Mesenchymal stem cell (in vitro differentiated cells and primary cell): ENCODE measurements around the gene PCIF1.

Experiments
- DNase-seq: peaks from one replicate; pipeline ENCODE4 v3.0.0-alpha.2; 2013
- H2AFZ ChIP-seq: one replicate; pipeline ENCODE4 v1.6.1; 2013; ENCODE audit warnings: low read depth, mild to moderate bottlenecking, control low read depth, inconsistent platforms, low read length, moderate library complexity
- H2AK5ac ChIP-seq: 2 replicates; pipeline ENCODE4 v1.6.1; 2013; ENCODE audit warnings: low read length, moderate library complexity, mild to moderate bottlenecking, inconsistent platforms; ENCODE audit not compliant: severe bottlenecking
- H2BK120ac ChIP-seq: one replicate; pipeline ENCODE4 v1.6.1; 2013; ENCODE audit warnings: low read depth, mild to moderate bottlenecking, inconsistent platforms, low read length, moderate library complexity
- H2BK12ac ChIP-seq, 2 experiments: one replicate each; pipeline ENCODE4 v1.6.1; 2013; ENCODE audit warnings: inconsistent platforms in 2 of 2, low read length in 2 of 2, mild to moderate bottlenecking in 2 of 2, moderate library complexity in 2 of 2, control low read depth in 1 of 2
- H2BK15ac ChIP-seq: one replicate; pipeline ENCODE4 v1.6.1; 2013; ENCODE audit warnings: mild to moderate bottlenecking, low read depth, inconsistent platforms; ENCODE audit not compliant: poor library complexity, severe bottlenecking
- H2BK5ac ChIP-seq: 2 replicates; pipeline ENCODE4 v1.6.1; 2013; ENCODE audit warnings: low read depth, mild to moderate bottlenecking, low read length, control low read depth, inconsistent platforms; ENCODE audit not compliant: poor library complexity, severe bottlenecking
- H3K14ac ChIP-seq, 2 experiments: one replicate each; pipeline ENCODE4 v1.6.1; 2013; ENCODE audit warnings: inconsistent platforms in 2 of 2, low read length in 2 of 2, control low read depth in 1 of 2, mild to moderate bottlenecking in 1 of 2, moderate library complexity in 1 of 2
- H3K18ac ChIP-seq, 2 experiments: one replicate each; pipeline ENCODE4 v1.6.1; 2013; ENCODE audit warnings: inconsistent platforms in 2 of 2, low read length in 2 of 2, control low read depth in 1 of 2, low read depth in 1 of 2, mild to moderate bottlenecking in 1 of 2
- H3K23ac ChIP-seq, 2 experiments: one replicate each; pipeline ENCODE4 v1.6.1; 2013; ENCODE audit warnings: inconsistent platforms in 2 of 2, low read length in 2 of 2, mild to moderate bottlenecking in 2 of 2, moderate library complexity in 2 of 2, control low read depth in 1 of 2
- H3K27ac ChIP-seq: 2 replicates; pipeline ENCODE4 v1.5.1; 2013; ENCODE audit warnings: mild to moderate bottlenecking, moderate library complexity, low read length, control low read depth, inconsistent platforms; ENCODE audit not compliant: poor library complexity, severe bottlenecking
- H3K27me3 ChIP-seq, 2 experiments: 2 replicates each; pipeline versions ENCODE4 v1.6.1 to v1.7.0; 2013; ENCODE audit warnings: low read length in 2 of 2, mild to moderate bottlenecking in 2 of 2, moderate library complexity in 2 of 2, control low read depth in 1 of 2, inconsistent platforms in 1 of 2; ENCODE audit not compliant: control insufficient read depth in 1 of 2, insufficient read depth in 1 of 2
- H3K36me3 ChIP-seq, 2 experiments: 2 replicates each; pipeline versions ENCODE4 v1.6.1 to v1.7.0; 2013; ENCODE audit warnings: low read length in 2 of 2, control low read depth in 1 of 2, inconsistent platforms in 1 of 2, low read depth in 1 of 2, mild to moderate bottlenecking in 1 of 2; ENCODE audit not compliant: insufficient read depth in 2 of 2, control insufficient read depth in 1 of 2
- H3K4ac ChIP-seq, 2 experiments: one replicate each; pipeline ENCODE4 v1.6.1; 2013; ENCODE audit warnings: inconsistent platforms in 2 of 2, low read length in 2 of 2, mild to moderate bottlenecking in 2 of 2, moderate library complexity in 2 of 2, control low read depth in 1 of 2, low read depth in 1 of 2
- H3K4me1 ChIP-seq: 2 replicates; pipeline ENCODE4 v1.6.1; 2013; ENCODE audit warnings: low read depth, low read length, control low read depth; ENCODE audit not compliant: control insufficient read depth, insufficient read depth
- H3K4me2 ChIP-seq: 2 replicates; pipeline ENCODE4 v1.6.1; 2013; ENCODE audit warnings: low read length, mild to moderate bottlenecking, inconsistent platforms; ENCODE audit not compliant: poor library complexity, severe bottlenecking
- H3K4me3 ChIP-seq, 2 experiments: 2 replicates each; pipeline versions ENCODE4 v1.5.1 to v1.7.0; 2013; ENCODE audit warnings: low read length in 2 of 2, mild to moderate bottlenecking in 2 of 2, control low read depth in 1 of 2, low read depth in 1 of 2; ENCODE audit not compliant: insufficient read depth in 1 of 2
- H3K79me1 ChIP-seq: replicated peaks from 2 replicates; pipeline ENCODE4 v1.6.1; 2013; ENCODE audit warnings: mild to moderate bottlenecking, control low read depth, low read length, inconsistent platforms; ENCODE audit not compliant: poor library complexity, severe bottlenecking
- H3K9ac ChIP-seq: 2 replicates; pipeline ENCODE4 v1.7.0; 2013; ENCODE audit warnings: mild to moderate bottlenecking, low read length, moderate library complexity
- H3K9me3 ChIP-seq: 2 replicates; pipeline ENCODE4 v1.7.0; 2013; ENCODE audit warnings: mild to moderate bottlenecking, low read length; ENCODE audit not compliant: control insufficient read depth
- H4K8ac ChIP-seq: one replicate; pipeline ENCODE4 v1.6.1; 2013; ENCODE audit warnings: inconsistent platforms, mild to moderate bottlenecking, low read length, moderate library complexity
- H4K91ac ChIP-seq: one replicate; pipeline ENCODE4 v1.6.1; 2013; ENCODE audit warnings: mild to moderate bottlenecking, low read length, inconsistent platforms
- WGBS: methylation state at CpG from one replicate; pipeline ENCODE4 v1.1.7; 2013; ENCODE audit warnings: mixed read lengths; 5-methylcytosine and 5-hydroxymethylcytosine counted together

PCIF1 gene

GRCh38 chr20:45907219-45907948 lies 27.1 kb upstream of the PCIF1 start:
- Histone ChIP-seq H3K36me3 (peaks cover 41 to 43% of the 10 kb centered on the region in 2 experiments), H4K8ac (no peak overlapping the region), H3K4me2 (no peak overlapping the region), H3K4ac (no peak overlapping the region), H3K27ac (no peak overlapping the region), H3K14ac (no peak overlapping the region), H3K18ac (no peak overlapping the region), H3K4me3 (no peak overlapping the region), H2BK15ac (no peak overlapping the region), H3K4me1 (peaks cover 25% of the 10 kb centered on the region), H3K79me1 (peaks cover 11% of the 10 kb centered on the region), H2BK120ac (no peak overlapping the region), H3K27me3 (no peaks in the 10 kb centered on the region), H2BK12ac (no peak overlapping the region), H2AFZ (no peak overlapping the region), H3K9ac (no peak overlapping the region), H2AK5ac (no peak overlapping the region), H3K23ac (no peak overlapping the region), H2BK5ac (no peak overlapping the region), H3K9me3 (no peaks in the 10 kb centered on the region), H4K91ac (no peak overlapping the region)
- 96% methylated on average over 17 of the region's 17 CpGs for WGBS
- no peak for DNase-seq

DNA sequence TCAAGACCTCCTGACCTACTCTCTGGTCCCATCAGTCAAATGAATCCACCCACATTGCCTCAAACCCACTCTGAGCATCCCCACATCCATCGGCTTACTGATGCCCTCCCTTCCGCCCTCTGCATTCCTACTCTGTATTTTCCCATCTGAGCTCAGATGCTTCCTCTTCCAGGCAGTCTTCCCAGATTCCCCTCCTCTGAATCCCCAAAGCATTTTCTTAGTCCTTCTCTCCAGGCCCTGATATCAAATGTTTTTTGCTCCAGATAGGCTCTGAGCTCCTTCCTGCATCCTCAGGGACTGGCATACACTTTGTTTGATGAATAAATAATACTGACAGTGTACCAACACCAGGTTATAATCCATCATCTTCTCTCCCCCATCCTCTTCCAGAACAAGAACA lies 26.4 kb upstream of the PCIF1 start:
- Histone ChIP-seq H3K36me3 (peaks cover 39 to 43% of the 10 kb centered on the region in 2 experiments), H3K27ac (no peak overlapping the region), H4K91ac (no peak overlapping the region), H2BK12ac (no peak overlapping the region), H3K4ac (no peak overlapping the region), H2AK5ac (no peak overlapping the region), H3K27me3 (no peaks in the 10 kb centered on the region), H3K4me2 (no peak overlapping the region), H3K4me1 (peaks cover 27% of the 10 kb centered on the region), H3K79me1 (peaks cover 11% of the 10 kb centered on the region), H3K9ac (no peak overlapping the region), H3K14ac (no peak overlapping the region), H2BK120ac (no peak overlapping the region), H4K8ac (no peak overlapping the region), H2BK5ac (no peak overlapping the region), H2AFZ (no peak overlapping the region), H3K4me3 (no peak overlapping the region), H2BK15ac (no peak overlapping the region), H3K9me3 (no peaks in the 10 kb centered on the region), H3K18ac (no peak overlapping the region), H3K23ac (no peak overlapping the region)
- DNase-seq, result no peak
- WGBS, result 96% methylated on average over 2 of the region's 2 CpGs

DNA sequence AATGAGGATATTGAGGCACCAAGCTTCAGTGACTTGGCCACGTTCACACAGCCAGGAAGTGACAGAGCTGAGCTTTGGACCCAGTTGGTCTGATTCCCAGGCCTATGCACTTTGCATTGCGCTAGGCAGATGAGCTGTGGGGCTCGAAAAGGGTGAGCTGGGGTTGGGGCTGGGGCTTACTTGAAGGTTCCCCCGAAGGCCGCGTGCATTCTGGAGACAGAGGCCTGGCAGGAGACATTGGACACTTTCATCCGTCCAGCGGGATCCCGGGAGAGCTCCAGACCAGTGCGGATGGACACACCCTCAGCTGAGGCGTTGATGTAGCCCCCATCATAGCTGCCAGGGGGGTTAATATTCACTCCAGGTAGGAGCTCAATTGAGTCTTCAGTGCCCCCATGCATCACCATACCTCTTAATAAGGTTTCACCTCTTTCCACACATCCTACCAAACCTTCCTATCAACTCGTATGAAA lies 25.1 kb upstream of the PCIF1 start:
- H3K4me3 ChIP-seq, result no peak overlapping the region
- 98% methylated on average over 12 of the region's 12 CpGs for WGBS
- H3K9me3 ChIP-seq, result no peaks in the 10 kb centered on the region
- no peak overlapping the region for H3K9ac ChIP-seq
- H3K27ac ChIP-seq, result no peak overlapping the region
- no peak overlapping the region for H2AK5ac ChIP-seq
- no peak for DNase-seq
- peaks cover 11% of the 10 kb centered on the region for H3K79me1 ChIP-seq
- no peak overlapping the region for H3K18ac ChIP-seq
- H3K14ac ChIP-seq, result no peak overlapping the region
- H3K36me3 ChIP-seq, result peaks cover 35 to 37% of the 10 kb centered on the region in 2 experiments
- no peak overlapping the region for H3K23ac ChIP-seq
- H2BK5ac ChIP-seq, result no peak overlapping the region
- H2BK120ac ChIP-seq, result no peak overlapping the region
- no peak overlapping the region for H2BK15ac ChIP-seq
- no peak overlapping the region for H3K4me2 ChIP-seq
- no peaks in the 10 kb centered on the region for H3K27me3 ChIP-seq
- peaks cover 27% of the 10 kb centered on the region for H3K4me1 ChIP-seq
- no peak overlapping the region for H4K91ac ChIP-seq
- H4K8ac ChIP-seq, result no peak overlapping the region
- no peak overlapping the region for H2AFZ ChIP-seq
- H2BK12ac ChIP-seq, result peak overlapping the region in 1 of 2 experiments; percentile 11
- no peak overlapping the region for H3K4ac ChIP-seq

- H3K27me3 ChIP-seq, result no peaks in the 10 kb centered on the region
- no peak overlapping the region for H2BK120ac ChIP-seq
- H3K23ac ChIP-seq, result no peak overlapping the region
- H2BK12ac ChIP-seq, result no peak overlapping the region
- H4K8ac ChIP-seq, result no peak overlapping the region
- no peak overlapping the region for H3K27ac ChIP-seq
- H3K18ac ChIP-seq, result no peak overlapping the region
- H3K14ac ChIP-seq, result no peak overlapping the region
- no peak for DNase-seq
- peaks cover 11% of the 10 kb centered on the region for H3K79me1 ChIP-seq
- H2AK5ac ChIP-seq, result no peak overlapping the region
- H4K91ac ChIP-seq, result no peak overlapping the region
- H3K4me1 ChIP-seq, result peaks cover 20% of the 10 kb centered on the region
- no peak overlapping the region for H3K4ac ChIP-seq
- H2AFZ ChIP-seq, result no peak overlapping the region
- H3K9ac ChIP-seq, result no peak overlapping the region
- no peak overlapping the region for H3K4me2 ChIP-seq
- H3K9me3 ChIP-seq, result no peaks in the 10 kb centered on the region
- 92% methylated on average over 21 of the region's 22 CpGs for WGBS
- peak overlapping the region in 1 of 2 experiments; percentile 56 for H3K4me3 ChIP-seq
- H3K36me3 ChIP-seq, result peaks cover 29 to 30% of the 10 kb centered on the region in 2 experiments
- peak overlapping the region; percentile 61 for H2BK15ac ChIP-seq
- H2BK5ac ChIP-seq, result no peak overlapping the region
These were observed 24.4 kb upstream of the PCIF1 start for GRCh38 chr20:45909817-45910669.
